Skeletal muscle satellite cell (primary cell): Measurements from ENCODE around the gene TRIM42.

Experiments used
- H3K27me3 ChIP-seq: 2 replicates; pipeline ENCODE4 v1.7.0; 2013; ENCODE audit warnings: low read length; ENCODE audit not compliant: control insufficient read depth, insufficient read depth
- H3K36me3 ChIP-seq: 2 replicates; pipeline ENCODE4 v1.7.0; 2013; ENCODE audit warnings: mild to moderate bottlenecking, control low read depth, low read length; ENCODE audit not compliant: insufficient read depth
- H3K4me1 ChIP-seq: 2 replicates; pipeline ENCODE4 v1.7.0; 2013; ENCODE audit warnings: low read length; ENCODE audit not compliant: control insufficient read depth, insufficient read depth
- H3K4me2 ChIP-seq: 2 replicates; pipeline ENCODE4 v1.7.0; 2013; ENCODE audit warnings: mild to moderate bottlenecking, low read length
- H3K4me3 ChIP-seq: 2 replicates; pipeline ENCODE4 v1.7.0; 2013; ENCODE audit warnings: low read length
- H3K9ac ChIP-seq: 2 replicates; pipeline ENCODE4 v1.7.0; 2013; ENCODE audit warnings: mild to moderate bottlenecking, low read depth, low read length, moderate library complexity
- H3K9me3 ChIP-seq: replicated peaks from 2 replicates; pipeline ENCODE4 v1.7.0; 2013; ENCODE audit warnings: mild to moderate bottlenecking, control low read depth, low read length

The TRIM42 gene

DNA sequence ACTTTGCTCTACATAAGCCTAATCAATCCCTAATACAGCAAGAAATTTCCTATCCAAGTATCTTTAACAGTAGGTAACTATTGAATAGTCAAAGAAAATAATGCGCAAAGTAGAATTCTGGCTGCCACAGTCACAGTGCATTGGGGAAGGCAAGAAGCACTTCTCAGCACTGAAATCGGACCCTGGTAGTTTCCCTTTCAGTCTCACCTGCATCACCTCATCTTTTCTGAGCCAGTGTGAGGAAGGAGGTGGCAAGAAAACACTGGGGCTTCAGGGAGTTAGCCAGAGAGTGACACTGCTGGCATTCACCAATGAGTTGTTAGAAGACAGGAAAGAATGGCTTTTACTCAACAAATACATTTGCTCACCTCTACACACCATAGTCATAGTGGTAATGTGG lies 8.3 kb downstream of the TRIM42 start:
- H3K36me3 ChIP-seq = no peaks in the 10 kb centered on the region
- no peaks in the 10 kb centered on the region for H3K27me3 ChIP-seq
- H3K9ac ChIP-seq = no peak overlapping the region
- H3K4me1 ChIP-seq = no peaks in the 10 kb centered on the region
- H3K4me2 ChIP-seq = no peak overlapping the region
- H3K9me3 ChIP-seq = no peaks in the 10 kb centered on the region
- H3K4me3 ChIP-seq = no peak overlapping the region

GRCh38 chr3:140686948-140687347 lies 9.1 kb downstream of the TRIM42 start:
- H3K36me3 ChIP-seq = no peaks in the 10 kb centered on the region
- no peak overlapping the region for H3K9ac ChIP-seq
- H3K4me2 ChIP-seq = no peak overlapping the region
- no peaks in the 10 kb centered on the region for H3K4me1 ChIP-seq
- H3K4me3 ChIP-seq = no peak overlapping the region
- H3K9me3 ChIP-seq = no peaks in the 10 kb centered on the region
- no peaks in the 10 kb centered on the region for H3K27me3 ChIP-seq

- H3K9me3 ChIP-seq = no peaks in the 10 kb centered on the region
- no peaks in the 10 kb centered on the region for H3K27me3 ChIP-seq
- no peaks in the 10 kb centered on the region for H3K36me3 ChIP-seq
- no peak overlapping the region for H3K9ac ChIP-seq
- no peaks in the 10 kb centered on the region for H3K4me1 ChIP-seq
- H3K4me3 ChIP-seq = no peak overlapping the region
- H3K4me2 ChIP-seq = no peak overlapping the region
Observed at GRCh38 chr3:140695361-140696061, 17.6 kb downstream of the TRIM42 start.

DNA sequence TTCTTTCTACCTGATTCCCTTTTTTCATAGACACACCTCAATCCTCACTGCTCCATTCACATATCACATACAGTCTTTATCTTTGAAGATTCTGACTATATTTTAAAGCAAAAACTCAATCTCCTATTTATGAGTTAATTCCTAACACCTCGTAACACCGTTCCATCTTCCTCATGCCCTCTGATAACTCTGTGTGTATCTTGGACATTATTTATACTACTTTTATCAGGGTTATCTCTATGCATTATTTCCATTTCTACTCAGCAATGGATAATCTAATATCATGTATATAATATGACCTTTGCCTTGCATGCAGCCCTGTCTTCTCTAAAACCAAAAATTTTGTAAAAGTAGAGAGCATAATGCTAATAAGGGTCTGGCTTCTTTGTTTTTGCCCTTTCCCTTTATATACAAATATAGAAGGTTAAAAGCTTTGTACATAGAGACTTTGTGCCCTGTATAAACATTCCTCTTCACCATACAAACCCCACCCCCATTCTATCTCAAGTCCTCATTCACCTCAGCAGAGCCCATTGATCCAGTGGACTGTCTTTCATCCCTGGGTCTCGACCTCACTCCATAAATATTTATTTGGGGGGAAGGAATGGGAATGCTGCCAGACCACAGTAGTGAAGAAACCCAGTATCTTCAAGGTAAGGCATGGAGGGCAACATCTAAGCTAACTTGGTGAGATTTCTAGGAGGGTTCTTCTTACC lies 21.8 kb downstream of the TRIM42 start:
- Histone ChIP-seq H3K4me2 (no peak overlapping the region), H3K36me3 (no peaks in the 10 kb centered on the region), H3K4me1 (no peaks in the 10 kb centered on the region), H3K4me3 (no peak overlapping the region), H3K9me3 (no peaks in the 10 kb centered on the region), H3K9ac (no peak overlapping the region), H3K27me3 (no peaks in the 10 kb centered on the region)

DNA sequence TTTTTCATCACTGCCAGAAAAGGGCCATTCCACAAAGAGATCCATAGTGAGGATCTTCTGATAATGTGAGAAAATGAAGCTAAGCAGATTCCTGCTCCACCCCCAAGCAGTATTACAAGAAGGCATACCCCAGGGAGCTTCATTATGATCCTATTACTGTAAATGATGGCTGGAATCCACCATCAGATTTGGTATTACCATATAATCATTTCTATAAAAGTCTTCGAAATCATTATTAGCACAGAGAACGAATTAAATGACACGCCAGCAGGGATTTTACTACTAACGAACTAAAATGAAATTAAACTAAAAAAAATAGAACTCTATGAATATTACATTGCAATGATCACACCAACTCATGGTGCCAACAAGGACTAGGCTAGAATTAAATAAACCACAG lies 24.4 kb downstream of the TRIM42 start:
- Histone ChIP-seq H3K4me2 (no peak overlapping the region), H3K9me3 (no peaks in the 10 kb centered on the region), H3K27me3 (no peaks in the 10 kb centered on the region), H3K36me3 (no peaks in the 10 kb centered on the region), H3K4me3 (no peak overlapping the region), H3K4me1 (no peaks in the 10 kb centered on the region), H3K9ac (no peak overlapping the region)

DNA sequence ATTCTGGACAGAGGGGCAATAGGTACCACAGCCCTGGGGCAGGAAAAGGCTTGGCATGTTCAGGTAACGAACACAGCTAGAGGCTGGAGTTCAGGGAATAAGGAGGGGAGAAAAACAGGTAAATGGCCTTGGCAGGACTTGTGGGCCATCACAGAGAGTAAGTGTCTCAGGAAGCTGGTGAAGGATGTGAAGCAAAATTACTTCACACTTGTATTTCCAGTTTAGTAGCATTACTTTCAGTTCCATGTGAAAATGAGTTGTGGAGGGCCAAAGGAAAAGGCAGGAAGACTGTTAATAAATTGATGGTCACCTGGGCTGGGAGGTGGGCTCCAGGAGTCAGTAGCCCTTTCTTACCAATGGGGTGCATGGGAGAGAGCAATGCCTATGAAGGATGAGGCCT lies 25.6 kb downstream of the TRIM42 start:
- H3K9me3 ChIP-seq = no peaks in the 10 kb centered on the region
- no peaks in the 10 kb centered on the region for H3K36me3 ChIP-seq
- no peak overlapping the region for H3K4me2 ChIP-seq
- no peak overlapping the region for H3K4me3 ChIP-seq
- no peaks in the 10 kb centered on the region for H3K27me3 ChIP-seq
- no peak overlapping the region for H3K9ac ChIP-seq
- no peaks in the 10 kb centered on the region for H3K4me1 ChIP-seq

GRCh38 chr3:140704733-140705132 lies 26.9 kb downstream of the TRIM42 start:
- no peak overlapping the region for H3K9ac ChIP-seq
- H3K4me3 ChIP-seq = no peak overlapping the region
- no peaks in the 10 kb centered on the region for H3K4me1 ChIP-seq
- no peak overlapping the region for H3K4me2 ChIP-seq
- no peaks in the 10 kb centered on the region for H3K27me3 ChIP-seq
- H3K9me3 ChIP-seq = no peaks in the 10 kb centered on the region
- H3K36me3 ChIP-seq = no peaks in the 10 kb centered on the region

DNA sequence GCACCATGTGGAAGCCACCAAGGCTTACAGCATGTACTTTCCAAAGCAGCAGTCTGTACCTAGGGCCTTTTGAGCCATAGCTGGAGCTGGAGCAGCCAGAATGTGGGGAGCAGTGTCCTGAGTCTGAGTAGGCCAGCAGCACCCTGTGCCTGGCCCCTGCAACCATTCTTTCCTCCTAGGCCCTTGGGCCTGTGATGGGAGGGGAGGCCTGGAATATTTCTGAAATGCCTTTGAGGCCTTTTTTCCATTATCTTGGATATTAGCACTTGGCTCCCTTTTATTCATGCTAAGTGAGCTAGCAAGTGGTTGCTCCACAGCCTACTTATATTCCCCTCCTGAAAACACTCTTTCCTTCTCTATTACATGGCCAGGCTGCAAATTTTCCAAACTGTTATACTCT lies 28.1 kb downstream of the TRIM42 start:
- Histone ChIP-seq H3K36me3 (no peaks in the 10 kb centered on the region), H3K4me2 (no peak overlapping the region), H3K9ac (no peak overlapping the region), H3K9me3 (no peaks in the 10 kb centered on the region), H3K4me1 (no peaks in the 10 kb centered on the region), H3K27me3 (no peaks in the 10 kb centered on the region), H3K4me3 (no peak overlapping the region)

GRCh38 chr3:140706360-140706759 lies 28.5 kb downstream of the TRIM42 start:
- Histone ChIP-seq H3K4me1 (no peaks in the 10 kb centered on the region), H3K4me2 (no peak overlapping the region), H3K36me3 (no peaks in the 10 kb centered on the region), H3K4me3 (no peak overlapping the region), H3K9ac (no peak overlapping the region), H3K27me3 (no peaks in the 10 kb centered on the region), H3K9me3 (no peaks in the 10 kb centered on the region)

DNA sequence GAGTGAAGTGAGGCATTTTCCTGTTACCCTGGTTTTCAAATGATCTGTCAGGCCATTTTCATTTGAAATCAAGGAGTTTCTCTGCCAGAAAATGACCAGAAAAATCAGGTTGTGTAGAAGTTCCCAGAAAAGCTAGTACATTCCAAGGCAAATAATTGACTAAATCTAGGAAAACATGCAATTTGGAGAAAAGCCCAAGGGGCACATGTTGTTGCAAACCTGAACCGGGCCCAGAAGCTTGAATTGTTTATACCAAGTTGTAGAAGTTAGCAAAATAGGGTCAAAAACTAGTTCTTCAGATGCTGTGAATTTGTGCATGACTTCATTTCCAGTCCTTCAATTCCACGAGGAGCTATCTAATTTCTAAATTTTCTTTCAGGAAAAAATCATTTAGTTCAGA lies 31.0 kb downstream of the TRIM42 start:
- no peaks in the 10 kb centered on the region for H3K4me1 ChIP-seq
- no peaks in the 10 kb centered on the region for H3K27me3 ChIP-seq
- H3K36me3 ChIP-seq = no peaks in the 10 kb centered on the region
- no peak overlapping the region for H3K9ac ChIP-seq
- H3K4me2 ChIP-seq = no peak overlapping the region
- H3K9me3 ChIP-seq = no peaks in the 10 kb centered on the region
- H3K4me3 ChIP-seq = no peak overlapping the region

- Histone ChIP-seq H3K4me1 (no peaks in the 10 kb centered on the region), H3K9ac (no peak overlapping the region), H3K27me3 (no peaks in the 10 kb centered on the region), H3K9me3 (no peaks in the 10 kb centered on the region), H3K36me3 (no peaks in the 10 kb centered on the region), H3K4me2 (no peak overlapping the region), H3K4me3 (no peak overlapping the region)
Observed at GRCh38 chr3:140709751-140710150, 31.9 kb downstream of the TRIM42 start.
